HepG2 (cell line): Measurements from ENCODE around the gene KIF23. TPM values are rescaled to one million over a fixed set of nuclear protein-coding genes. Genes with fewer than 3 reads are reported as not detected.

Experiments
- ATAC-seq: fragments of 200-7000 bp; cut with Tn5 transposase; 3 replicates; pipeline ENCODE4 v1.9.1; 2020; ENCODE audit warnings: mild to moderate bottlenecking, moderate library complexity
- BruUV-seq: library from RNA; stranded (reverse); fragments of 400-500 nt; replicated peaks from 2 replicates; lab custom pipeline; 2021; lab: Mats Ljungman, UMichigan
- CTCF ChIA-PET: fragments of 300-600 bp; formaldehyde crosslinking; extraction: SDS; loops from one replicate; lab custom pipeline; 2021; ENCODE audit warnings: low total read pairs, inconsistent platforms, low intra/inter-chr PET ratio; lab: Yijun Ruan, JAX
- POLR2A ChIA-PET: fragments of 350-600 bp; sonication (Branson Sonifier 250); formaldehyde crosslinking; loops from one replicate; lab custom pipeline; 2020; ENCODE audit warnings: antibody characterized with exemption, inconsistent platforms; lab: Yijun Ruan, JAX
- DNase-seq: peaks from one replicate; pipeline ENCODE4 v3.0.0-alpha.2; 2015; ENCODE audit warnings: low spot score
- FAIRE-seq: peaks from 3 replicates; lab custom pipeline; 2011; peaks lifted over from hg19 to GRCh38; lab: Jason Lieb, UNC
- H2AFZ ChIP-seq: one replicate; pipeline ENCODE4 v1.6.1; 2011; ENCODE audit warnings: low read length, inconsistent platforms
- H3K27ac ChIP-seq: fragments of 300-600 bp; 3 replicates; pipeline ENCODE4 v1.8.0; 2011; ENCODE audit warnings: mixed run types, mild to moderate bottlenecking, mixed read lengths, low read length, inconsistent platforms; ENCODE audit not compliant: insufficient read depth; ENCODE audit errors: extremely low read length
- H3K27me3 ChIP-seq, 2 experiments: fragments of 200-600 bp in 1 of 2; 2 replicates in 1 of 2; 3 replicates in 1 of 2; pipeline versions ENCODE4 v1.6.0 to v1.8.0; 2011; ENCODE audit warnings: low read length in 2 of 2, mild to moderate bottlenecking in 2 of 2, moderate library complexity in 2 of 2, inconsistent platforms in 1 of 2; ENCODE audit not compliant: insufficient read depth in 2 of 2, control insufficient read depth in 1 of 2
- H3K36me3 ChIP-seq, 2 experiments: fragments of 200-600 bp in 1 of 2; replicated peaks in 1 of 2; 2 replicates in 1 of 2; 3 replicates in 1 of 2; pipeline versions ENCODE4 v1.5.1 to v1.8.0; 2011; ENCODE audit warnings: low read length in 2 of 2, inconsistent platforms in 1 of 2; ENCODE audit not compliant: insufficient read depth in 2 of 2, control insufficient read depth in 1 of 2
- H3K4me1 ChIP-seq: 2 replicates; pipeline ENCODE4 v1.5.1; 2012; ENCODE audit warnings: low read length, inconsistent platforms; ENCODE audit not compliant: insufficient read depth
- H3K4me2 ChIP-seq: 2 replicates; pipeline ENCODE4 v1.6.0; 2011; ENCODE audit warnings: low read depth, low read length, inconsistent platforms
- H3K4me3 ChIP-seq, 3 experiments: fragments of 200-600 bp in 1 of 3; sonication (generic), shearing (Covaris generic) in 1 of 3; replicated peaks in 1 of 3; 2 replicates each; pipeline ENCODE4 v1.5.1; 2011 to 2016; ENCODE audit warnings: low read length in 3 of 3, inconsistent platforms in 2 of 3, low read depth in 2 of 3, mild to moderate bottlenecking in 2 of 3, control low read depth in 1 of 3, mixed read lengths in 1 of 3; ENCODE audit not compliant: insufficient read depth in 1 of 3
- H3K79me2 ChIP-seq: one replicate; pipeline ENCODE4 v1.6.1; 2011; ENCODE audit warnings: low read length, inconsistent platforms; ENCODE audit not compliant: insufficient read depth
- H3K9ac ChIP-seq: 2 replicates; pipeline ENCODE4 v1.6.0; 2011; ENCODE audit warnings: mild to moderate bottlenecking, low read depth, low read length, inconsistent platforms; ENCODE audit not compliant: insufficient read depth
- H3K9me3 ChIP-seq: 2 replicates; pipeline ENCODE4 v1.5.1; 2012; ENCODE audit warnings: mild to moderate bottlenecking, low read length
- H4K20me1 ChIP-seq: 2 replicates; pipeline ENCODE4 v1.6.0; 2011; ENCODE audit warnings: inconsistent platforms, mild to moderate bottlenecking, low read length, moderate library complexity; ENCODE audit not compliant: insufficient read depth
- ARNT2 ChIP-seq: sonication (generic); formaldehyde crosslinking; IDR thresholded peaks from 2 replicates; pipeline ENCODE4 v1.8.0; 2022; ENCODE audit warnings: mild to moderate bottlenecking, low read depth, missing genetic modification reagents, moderate library complexity
- HOXA3 ChIP-seq: sonication (generic); formaldehyde crosslinking; IDR thresholded peaks from 2 replicates; pipeline ENCODE4 v1.5.0; 2020; ENCODE audit warnings: missing genetic modification reagents
- IRF2 ChIP-seq: IDR thresholded peaks from 2 replicates; pipeline ENCODE4 v1.6.1; 2018; ENCODE audit warnings: missing genetic modification reagents, missing compliant biosample characterization
- SMAD3 ChIP-seq: sonication (generic); formaldehyde crosslinking; IDR thresholded peaks from 2 replicates; pipeline ENCODE4 v1.4.0; 2020; ENCODE audit warnings: missing genetic modification reagents
- SP2 ChIP-seq: sonication (generic); formaldehyde crosslinking; IDR thresholded peaks from 2 replicates; pipeline ENCODE4 v1.5.1; 2020; ENCODE audit warnings: mild to moderate bottlenecking, missing genetic modification reagents
- TBL1XR1 ChIP-seq: fragments of 150-350 bp; IDR thresholded peaks from 2 replicates; pipeline ENCODE4 v1.6.1; 2014; ENCODE audit warnings: borderline replicate concordance, low read length; ENCODE audit not compliant: partially characterized antibody
- ZNF160 ChIP-seq: sonication (generic); formaldehyde crosslinking; IDR thresholded peaks from 2 replicates; pipeline ENCODE4 v1.8.0; 2022; ENCODE audit warnings: mild to moderate bottlenecking, inconsistent platforms, missing genetic modification reagents
- ZNF562 ChIP-seq: sonication (generic); formaldehyde crosslinking; IDR thresholded peaks from 2 replicates; pipeline ENCODE4 v1.8.0; 2022; ENCODE audit warnings: missing genetic modification reagents, borderline replicate concordance
- ZNF792 ChIP-seq: IDR thresholded peaks from 2 replicates; pipeline ENCODE4 v1.6.1; 2016
- ZNF879 ChIP-seq: sonication (generic); formaldehyde crosslinking; IDR thresholded peaks from 2 replicates; pipeline ENCODE4 v1.8.1; 2023; ENCODE audit warnings: missing genetic modification reagents
- WGBS: methylation state at CpG from one replicate; pipeline ENCODE4 v1.1.6; 2017; ENCODE audit warnings: low lambda C conversion rate; 5-methylcytosine and 5-hydroxymethylcytosine counted together
- in situ Hi-C: cut with HindIII; loops from 2 replicates; pipeline ENCODE4 v1.10.0; 2017; ENCODE audit warnings: low pct_unique_long_range_greater_than_20kb; ENCODE audit not compliant: extremely low pct_ligation_motif_present
- intact Hi-C: fragments of 100-400 bp; cut with micrococcal nuclease; formaldehyde crosslinking; loops from one replicate; pipeline ENCODE4 v1.10.0; 2022; ENCODE audit not compliant: unreplicated experiment
- polyA plus RNA-seq, 8 experiments: library from polyadenylated mRNA; depleted of rRNA in 3 of 8; stranded (reverse) in 7 of 8; unstranded in 1 of 8; fragments of >200 nt; fragmentation: Illumina TruSeq in 4 of 8; extraction: Trizol in 4 of 8; gene quantifications; 2 replicates each; pipeline versions ENCODE4 v1.2.1 to v1.2.3, GENCODE V29; 2011 to 2016; ENCODE audit warnings: low read depth in 4 of 8, missing spikeins in 1 of 8, mixed read lengths in 1 of 8; ENCODE audit not compliant: insufficient read depth in 1 of 8
- total RNA-seq, 5 experiments: library from RNA; depleted of rRNA; stranded (reverse); fragments of >200 nt; fragmentation: Illumina TruSeq; extraction: Trizol; gene quantifications; 2 replicates each; pipeline ENCODE4 v1.2.3, GENCODE V29; 2016; ENCODE audit warnings: low read depth in 1 of 5
- TF ChIP-seq, protein P1 (sequence below): IDR thresholded peaks from 2 replicates; pipeline ENCODE4 v1.6.1; 2016; ENCODE audit warnings: missing genetic modification reagents, missing compliant biosample characterization
- TF ChIP-seq, protein P2 (sequence below): sonication (generic); formaldehyde crosslinking; IDR thresholded peaks from 2 replicates; pipeline ENCODE4 v1.4.0; 2020; ENCODE audit warnings: mild to moderate bottlenecking, missing genetic modification reagents
- TF ChIP-seq, protein P3 (sequence below): sonication (generic); formaldehyde crosslinking; IDR thresholded peaks from 2 replicates; pipeline ENCODE4 v1.5.1; 2020; ENCODE audit warnings: missing genetic modification reagents, mild to moderate bottlenecking, borderline replicate concordance

Gene KIF23
- total and polyA plus RNA-seq, 2 of the 13 experiments (the other 11 are each of a cell fraction or from before 2014, with no cell fraction given), result 11.3 to 38.1 TPM

DNA sequence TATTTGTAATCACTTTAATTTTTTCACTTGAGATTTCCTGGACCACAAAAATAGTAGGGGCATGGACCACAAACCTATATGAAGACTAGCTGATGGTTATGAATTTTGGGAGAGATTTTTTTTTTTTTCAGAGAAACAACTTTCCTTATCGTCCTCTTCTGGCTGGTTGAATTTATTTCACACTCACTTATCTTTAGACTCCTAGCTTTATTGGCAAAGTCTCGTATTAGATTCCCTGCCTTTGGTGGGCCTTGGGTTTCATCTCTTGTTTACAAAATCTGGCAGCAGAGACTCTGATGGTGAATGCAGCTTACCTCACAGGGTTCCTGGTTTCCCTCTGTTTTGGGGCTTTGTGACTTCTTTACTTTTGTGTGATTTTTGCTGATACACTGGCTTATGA, 44.5 kb upstream of the KIF23 start:
- POLR2A ChIA-PET, result no interaction called here
- Histone ChIP-seq H3K36me3 (no peaks in the 10 kb centered on the region), H3K4me1 (peaks cover 14% of the 10 kb centered on the region), H3K4me3 (no peak overlapping the region), H3K9ac (no peak overlapping the region), H3K4me2 (no peak overlapping the region), H4K20me1 (no peaks in the 10 kb centered on the region), H3K27ac (no peak overlapping the region), H3K79me2 (no peaks in the 10 kb centered on the region), H3K27me3 (no peaks in the 10 kb centered on the region; a peak in 1 of 5 replicates), H2AFZ (no peak overlapping the region), H3K9me3 (no peaks in the 10 kb centered on the region)
- no peak for ATAC-seq
- WGBS, result 45% methylated on average over 2 of the region's 2 CpGs
- TF ChIP-seq HOXA3 (no peak), SMAD3 (no peak), IRF2 (CRISPR knock-in tag) (no peak), TBL1XR1 (no peak), ZNF879 (CRISPR knock-in tag) (no peak), ZNF792 (CRISPR knock-in tag) (no peak), SP2 (CRISPR knock-in tag) (no peak), ZNF160 (no peak), ARNT2 (CRISPR knock-in tag) (no peak), ZNF562 (CRISPR knock-in tag) (no peak)
- TF ChIP-seq, protein P1, sequence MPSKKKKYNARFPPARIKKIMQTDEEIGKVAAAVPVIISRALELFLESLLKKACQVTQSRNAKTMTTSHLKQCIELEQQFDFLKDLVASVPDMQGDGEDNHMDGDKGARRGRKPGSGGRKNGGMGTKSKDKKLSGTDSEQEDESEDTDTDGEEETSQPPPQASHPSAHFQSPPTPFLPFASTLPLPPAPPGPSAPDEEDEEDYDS (CRISPR knock-in tag), result no peak
- TF ChIP-seq, protein P2, sequence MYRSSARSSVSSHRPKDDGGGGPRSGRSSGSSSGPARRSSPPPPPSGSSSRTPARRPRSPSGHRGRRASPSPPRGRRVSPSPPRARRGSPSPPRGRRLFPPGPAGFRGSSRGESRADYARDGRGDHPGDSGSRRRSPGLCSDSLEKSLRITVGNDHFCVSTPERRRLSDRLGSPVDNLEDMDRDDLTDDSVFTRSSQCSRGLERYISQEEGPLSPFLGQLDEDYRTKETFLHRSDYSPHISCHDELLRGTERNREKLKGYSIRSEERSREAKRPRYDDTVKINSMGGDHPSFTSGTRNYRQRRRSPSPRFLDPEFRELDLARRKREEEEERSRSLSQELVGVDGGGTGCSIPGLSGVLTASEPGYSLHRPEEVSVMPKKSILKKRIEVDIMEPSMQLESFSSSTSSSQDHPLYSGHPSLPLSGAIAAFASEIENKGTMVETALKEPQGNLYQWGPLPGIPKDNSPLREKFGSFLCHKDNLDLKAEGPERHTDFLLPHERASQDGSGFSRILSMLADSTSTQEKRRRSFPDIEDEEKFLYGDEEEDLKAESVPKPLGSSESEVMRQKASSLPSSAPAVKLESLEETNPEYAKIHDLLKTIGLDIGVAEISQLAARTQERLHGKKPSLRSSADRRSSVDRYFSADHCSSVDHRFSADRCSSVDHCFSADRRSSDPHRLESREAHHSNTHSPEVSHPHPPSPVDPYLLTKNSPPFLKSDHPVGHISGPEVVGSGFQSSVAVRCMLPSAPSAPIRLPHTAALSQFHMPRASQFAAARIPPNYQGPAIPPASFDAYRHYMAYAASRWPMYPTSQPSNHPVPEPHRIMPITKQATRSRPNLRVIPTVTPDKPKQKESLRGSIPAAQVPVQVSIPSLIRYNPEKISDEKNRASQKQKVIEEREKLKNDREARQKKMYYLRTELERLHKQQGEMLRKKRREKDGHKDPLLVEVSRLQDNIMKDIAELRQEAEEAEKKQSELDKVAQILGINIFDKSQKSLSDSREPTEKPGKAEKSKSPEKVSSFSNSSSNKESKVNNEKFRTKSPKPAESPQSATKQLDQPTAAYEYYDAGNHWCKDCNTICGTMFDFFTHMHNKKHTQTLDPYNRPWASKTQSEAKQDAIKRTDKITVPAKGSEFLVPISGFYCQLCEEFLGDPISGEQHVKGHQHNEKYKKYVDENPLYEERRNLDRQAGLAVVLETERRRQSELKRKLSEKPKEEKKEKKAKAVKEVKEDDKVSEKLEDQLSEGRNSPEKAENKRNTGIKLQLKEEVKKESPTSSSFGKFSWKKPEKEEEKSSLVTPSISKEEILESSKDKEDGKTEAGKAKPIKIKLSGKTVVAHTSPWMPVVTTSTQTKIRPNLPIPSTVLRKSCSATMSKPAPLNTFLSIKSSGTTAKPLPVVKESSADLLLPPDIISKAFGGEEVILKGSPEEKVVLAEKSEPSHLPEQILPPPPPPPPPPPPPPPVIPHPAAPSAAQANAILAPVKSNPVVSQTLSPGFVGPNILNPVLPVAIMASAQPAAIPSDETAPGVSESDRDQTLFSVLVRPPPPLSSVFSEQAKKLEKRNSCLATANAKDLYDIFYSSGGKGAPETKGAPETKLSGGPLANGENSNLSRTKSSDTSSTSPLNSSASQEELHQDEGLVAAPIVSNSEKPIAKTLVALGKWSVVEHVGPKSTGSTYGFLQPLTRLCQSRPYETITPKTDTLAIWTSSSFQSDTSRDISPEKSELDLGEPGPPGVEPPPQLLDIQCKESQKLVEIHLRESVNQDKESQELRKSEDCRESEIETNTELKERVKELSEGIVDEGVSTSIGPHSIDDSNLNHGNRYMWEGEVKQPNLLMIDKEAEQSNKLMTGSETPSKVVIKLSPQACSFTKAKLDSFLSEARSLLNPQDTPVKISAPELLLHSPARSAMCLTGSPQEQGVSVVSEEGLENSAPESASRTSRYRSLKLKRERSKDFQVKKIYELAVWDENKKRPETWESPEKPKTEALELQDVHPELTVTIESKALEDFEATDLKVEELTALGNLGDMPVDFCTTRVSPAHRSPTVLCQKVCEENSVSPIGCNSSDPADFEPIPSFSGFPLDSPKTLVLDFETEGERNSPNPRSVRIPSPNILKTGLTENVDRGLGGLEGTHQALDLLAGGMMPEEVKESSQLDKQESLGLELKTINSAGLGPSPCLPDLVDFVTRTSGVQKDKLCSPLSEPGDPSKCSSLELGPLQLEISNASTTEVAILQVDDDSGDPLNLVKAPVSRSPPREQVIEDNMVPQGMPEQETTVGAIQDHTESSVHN (CRISPR knock-in tag), result no peak
- TF ChIP-seq, protein P3, sequence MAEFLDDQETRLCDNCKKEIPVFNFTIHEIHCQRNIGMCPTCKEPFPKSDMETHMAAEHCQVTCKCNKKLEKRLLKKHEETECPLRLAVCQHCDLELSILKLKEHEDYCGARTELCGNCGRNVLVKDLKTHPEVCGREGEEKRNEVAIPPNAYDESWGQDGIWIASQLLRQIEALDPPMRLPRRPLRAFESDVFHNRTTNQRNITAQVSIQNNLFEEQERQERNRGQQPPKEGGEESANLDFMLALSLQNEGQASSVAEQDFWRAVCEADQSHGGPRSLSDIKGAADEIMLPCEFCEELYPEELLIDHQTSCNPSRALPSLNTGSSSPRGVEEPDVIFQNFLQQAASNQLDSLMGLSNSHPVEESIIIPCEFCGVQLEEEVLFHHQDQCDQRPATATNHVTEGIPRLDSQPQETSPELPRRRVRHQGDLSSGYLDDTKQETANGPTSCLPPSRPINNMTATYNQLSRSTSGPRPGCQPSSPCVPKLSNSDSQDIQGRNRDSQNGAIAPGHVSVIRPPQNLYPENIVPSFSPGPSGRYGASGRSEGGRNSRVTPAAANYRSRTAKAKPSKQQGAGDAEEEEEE (CRISPR knock-in tag), result no peak
- CTCF ChIA-PET, result no interaction called here
- intact Hi-C loops (no loop called here), in situ Hi-C loops (no loop called here)
- no peak for DNase-seq
- FAIRE-seq, result no peak
- no TSS peak for BruUV-seq
